Prostate gland (tissue), 2 donors: Measurements from ENCODE around the gene LGR6.

Experiments
- CTCF ChIP-seq, 4 experiments: fragments of 200-600 bp in 2 of 4; fragments of 450-650 bp in 2 of 4; sonication (generic) in 2 of 4; IDR thresholded peaks; 1 replicate in 3 of 4; 2 replicates in 1 of 4; pipeline ENCODE4 v1.5.1; 2016 to 2019; ENCODE audit warnings: antibody characterized with exemption in 4 of 4, mild to moderate bottlenecking in 2 of 4, moderate library complexity in 2 of 4
- POLR2A ChIP-seq: fragments of 450-650 bp; IDR thresholded peaks from one replicate; pipeline ENCODE4 v1.6.1; 2016; ENCODE audit warnings: antibody characterized with exemption, mild to moderate bottlenecking
- POLR2AphosphoS5 ChIP-seq: sonication (generic); formaldehyde crosslinking; IDR thresholded peaks from one replicate; pipeline ENCODE4 v1.6.1; 2017; ENCODE audit warnings: antibody characterized with exemption

DNA sequence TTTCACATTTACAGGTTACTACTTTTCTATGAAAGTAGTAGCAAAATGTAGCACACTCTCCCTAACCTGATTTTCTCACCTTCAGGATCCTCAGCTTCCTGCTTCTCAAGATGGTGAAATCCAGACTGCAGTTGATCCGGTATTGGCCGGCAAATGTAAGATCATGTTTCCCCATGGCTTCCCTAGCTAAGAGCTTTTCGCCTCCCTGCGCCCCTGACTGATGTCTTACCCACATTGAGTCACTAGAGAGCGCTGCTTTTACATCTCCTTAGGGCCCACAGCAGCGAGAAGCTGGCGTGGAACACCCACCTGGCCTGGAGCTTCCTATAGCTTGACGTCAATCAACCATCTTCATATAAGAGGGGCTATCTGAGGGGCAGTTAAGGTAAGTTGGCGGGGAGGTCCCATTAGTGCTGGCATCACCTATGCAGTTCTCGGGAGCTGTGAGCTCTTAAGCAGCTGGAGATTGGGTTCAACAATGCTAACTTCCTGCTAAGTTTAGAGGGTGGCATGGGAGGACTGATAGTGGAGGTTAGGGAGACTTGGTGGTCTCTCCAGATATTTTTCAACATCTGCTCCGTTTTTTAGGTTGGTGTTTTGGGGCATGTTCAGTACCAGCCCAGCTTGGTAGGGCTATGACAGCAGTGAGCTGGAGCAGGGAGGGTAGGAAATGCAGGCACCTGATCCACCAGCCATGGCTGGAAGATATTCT lies 38.7 kb upstream of the LGR6 start:
- TF ChIP-seq CTCF (IDR thresholded peaks at IDR 0.05) (peak in 2 of 4 experiments; percentile 20 to 31), POLR2A (no peak), POLR2AphosphoS5 (no peak)
